PC-3 (cell line): ENCODE measurements around the gene PEX14.

ENCODE experiments used
- CTCF ChIP-seq: fragments of 300-600 bp; sonication (generic); conservative IDR thresholded peaks from 2 replicates; pipeline ENCODE4 v1.5.1; 2017; ENCODE audit warnings: antibody characterized with exemption, low read depth, mild to moderate bottlenecking, low read length
- EZH2 ChIP-seq: fragments of 300-600 bp; sonication (generic); IDR thresholded peaks from one replicate; pipeline ENCODE4 v1.6.1; 2017; ENCODE audit warnings: antibody characterized with exemption, mild to moderate bottlenecking, low read length; ENCODE audit not compliant: unreplicated experiment
- EZH2phosphoT487 ChIP-seq: fragments of 300-600 bp; sonication (generic); IDR thresholded peaks from 2 replicates; pipeline ENCODE4 v1.6.1; 2018; ENCODE audit warnings: mild to moderate bottlenecking, antibody characterized with exemption, low read length, borderline replicate concordance

GRCh38 chr1:10665226-10665625 lies 190.5 kb downstream of the PEX14 start:
- TF ChIP-seq CTCF: no peak
- TF ChIP-seq EZH2phosphoT487: no peak
- TF ChIP-seq EZH2: no peak
